ENCODE data around the gene BBX. TPM values are rescaled to one million over a fixed set of nuclear protein-coding genes. Genes with fewer than 3 reads are reported as not detected.

The BBX gene
- total RNA-seq, 4 donors from 2014 or later = 55.6 to 86.7 (median 73.0) TPM

DNA sequence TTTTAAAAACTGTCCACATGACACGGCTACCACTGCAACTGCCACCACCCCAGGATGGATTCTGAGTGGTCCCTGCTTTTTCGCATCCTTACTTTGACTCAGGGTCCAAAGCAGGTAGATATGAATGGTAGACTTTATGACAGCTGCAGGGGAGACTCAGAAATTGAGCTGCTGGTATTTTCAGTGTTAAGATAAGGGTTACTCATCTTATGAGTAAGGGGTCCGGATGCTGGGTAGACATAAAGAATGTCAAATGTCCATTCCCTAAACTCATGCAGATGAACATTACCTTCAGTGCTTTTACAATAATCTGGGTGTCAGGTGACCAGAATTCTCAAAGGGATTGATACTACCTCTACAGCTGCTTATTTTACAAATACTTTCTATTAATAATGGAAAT lies 25.9 kb upstream of the BBX start:
- no peak overlapping the region for H3K27ac ChIP-seq
- no peak for ATAC-seq
- TF ChIP-seq POLR2AphosphoS5 (IDR thresholded peaks at IDR 0.05) = no peak
- TF ChIP-seq CTCF (IDR thresholded peaks at IDR 0.05) = no peak
- TF ChIP-seq EP300 (IDR thresholded peaks at IDR 0.05) = no peak
- no peak for TF ChIP-seq POLR2A (IDR thresholded peaks at IDR 0.05)
- H3K4me3 ChIP-seq = no peak overlapping the region
- H3K4me1 ChIP-seq = no peaks in the 10 kb centered on the region
- H3K36me3 ChIP-seq = no peaks in the 10 kb centered on the region
- no peaks in the 10 kb centered on the region for H3K27me3 ChIP-seq
- 85 to 100% methylated on average over 2 to 3 of the region's 3 CpGs for WGBS, 2 donors (ENCODE audit: low coverage in 1 of 2)
- H3K9me3 ChIP-seq = no peaks in the 10 kb centered on the region

GRCh38 chr3:107498646-107499045 lies 24.1 kb upstream of the BBX start:
- Histone ChIP-seq H3K36me3 (no peaks in the 10 kb centered on the region), H3K27me3 (no peaks in the 10 kb centered on the region), H3K4me3 (no peak overlapping the region), H3K9me3 (no peaks in the 10 kb centered on the region), H3K4me1 (no peaks in the 10 kb centered on the region), H3K27ac (no peak overlapping the region)
- TF ChIP-seq EP300 (IDR thresholded peaks at IDR 0.05) = no peak
- TF ChIP-seq POLR2AphosphoS5 (IDR thresholded peaks at IDR 0.05) = no peak
- TF ChIP-seq POLR2A (IDR thresholded peaks at IDR 0.05) = no peak
- TF ChIP-seq CTCF (IDR thresholded peaks at IDR 0.05) = no peak
- ATAC-seq = no peak
- 79 to 82% methylated on average over 4 of the region's 4 CpGs for WGBS, 2 donors (ENCODE audit: low coverage in 1 of 2)

DNA sequence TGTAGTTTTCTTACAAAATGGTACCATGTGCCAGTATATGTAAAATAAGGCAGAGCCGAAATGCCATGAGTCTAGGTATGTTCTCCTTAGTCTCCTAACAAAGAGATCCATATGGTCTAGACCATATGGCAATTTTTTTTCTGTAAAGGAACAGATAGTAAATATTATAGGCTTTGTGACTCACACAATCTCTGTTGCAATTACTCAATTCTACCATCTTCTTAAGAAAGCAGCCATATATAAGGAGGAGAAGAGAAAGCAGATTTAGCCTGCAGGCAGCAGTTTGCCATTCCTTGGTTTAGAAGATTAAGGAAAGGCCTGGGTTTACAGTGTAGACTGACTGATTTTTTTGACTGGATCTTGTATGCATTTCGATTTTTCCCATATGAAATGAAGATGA lies 16.3 kb upstream of the BBX start:
- 93 to 100% methylated on average over 2 of the region's 2 CpGs for WGBS, 2 donors (ENCODE audit: low coverage in 1 of 2)
- ATAC-seq = no peak
- Histone ChIP-seq H3K27ac (no peak overlapping the region), H3K36me3 (no peaks in the 10 kb centered on the region), H3K27me3 (peaks cover 5% of the 10 kb centered on the region), H3K4me3 (no peak overlapping the region), H3K4me1 (no peaks in the 10 kb centered on the region), H3K9me3 (no peaks in the 10 kb centered on the region)
- no peak for TF ChIP-seq EP300 (IDR thresholded peaks at IDR 0.05)

GRCh38 chr3:107508331-107508730 lies 14.4 kb upstream of the BBX start:
- 93 to 100% methylated on average over 2 of the region's 2 CpGs for WGBS, 2 donors (ENCODE audit: low coverage in 1 of 2)
- no peak for TF ChIP-seq EP300 (IDR thresholded peaks at IDR 0.05)
- TF ChIP-seq CTCF (IDR thresholded peaks at IDR 0.05) = no peak
- no peak for TF ChIP-seq POLR2A (IDR thresholded peaks at IDR 0.05)
- TF ChIP-seq POLR2AphosphoS5 (IDR thresholded peaks at IDR 0.05) = no peak
- no peak for ATAC-seq

DNA sequence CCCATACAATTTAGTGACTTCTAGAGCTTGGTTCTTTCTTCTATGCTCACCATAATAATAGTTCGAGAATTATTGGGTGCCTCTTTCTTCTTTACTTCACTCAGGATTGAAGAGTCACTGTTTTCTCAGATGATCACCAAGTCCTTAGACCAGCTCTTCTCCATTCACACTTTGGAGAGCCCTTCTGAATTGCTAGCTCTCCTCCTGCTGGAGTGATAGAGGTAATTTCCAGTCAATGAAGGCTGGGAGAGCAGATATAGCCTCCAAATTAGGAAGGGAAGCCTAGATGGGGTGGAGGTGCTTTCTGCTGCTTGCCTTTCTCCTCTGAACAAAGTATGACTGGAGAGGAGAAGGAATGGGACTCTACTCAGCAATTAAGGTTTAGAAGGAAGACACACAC lies 10.7 kb upstream of the BBX start:
- TF ChIP-seq POLR2AphosphoS5 (IDR thresholded peaks at IDR 0.05) (no peak), POLR2A (IDR thresholded peaks at IDR 0.05) (no peak), EP300 (IDR thresholded peaks at IDR 0.05) (no peak), CTCF (IDR thresholded peaks at IDR 0.05) (no peak)
- Histone ChIP-seq H3K4me3 (no peak overlapping the region), H3K27me3 (peaks cover 5% of the 10 kb centered on the region), H3K27ac (no peak overlapping the region), H3K4me1 (no peaks in the 10 kb centered on the region), H3K36me3 (no peaks in the 10 kb centered on the region), H3K9me3 (no peaks in the 10 kb centered on the region)
- WGBS, 2 donors (ENCODE audit: low coverage in 1 of 2) = 92 to 100% methylated on average over 1 of the region's 1 CpG
- no peak for ATAC-seq

More at GRCh38 chr3:107508331-107508730, 14.4 kb upstream of the BBX start:
- Histone ChIP-seq H3K36me3 (no peaks in the 10 kb centered on the region), H3K9me3 (no peaks in the 10 kb centered on the region), H3K27me3 (peaks cover 5% of the 10 kb centered on the region), H3K4me3 (no peak overlapping the region), H3K27ac (no peak overlapping the region), H3K4me1 (no peaks in the 10 kb centered on the region)

Measured in gastroesophageal sphincter (tissue), 4 donors.